ENCODE measurements around the gene TRDMT1.
A peak's percentile ranks its signal among the peaks of the same experiment; 100 is the strongest.

The TRDMT1 gene

DNA sequence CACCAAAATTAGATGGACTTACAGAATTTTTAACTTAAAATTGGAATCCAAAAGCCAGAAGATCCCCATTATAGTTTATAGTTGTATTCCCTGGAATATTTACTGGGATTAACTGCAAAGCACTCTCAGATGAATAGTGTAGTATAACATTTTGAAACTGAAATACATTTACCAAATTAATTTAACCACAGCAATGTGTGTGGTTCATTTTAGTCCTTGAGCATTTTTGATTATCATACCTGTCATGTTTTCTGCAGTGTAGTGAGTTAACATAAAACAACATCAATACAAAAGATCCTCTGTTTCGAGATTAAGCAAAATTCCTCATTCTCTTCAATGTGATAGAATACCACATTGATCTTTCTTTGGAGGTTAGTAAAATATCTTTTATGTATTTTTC lies 30.3 kb upstream of the TRDMT1 start:
- Histone ChIP-seq H3K4me3 (ENCODE audit: low read length in 2 of 2) (peak overlapping the region in 1 of 2 donors; percentile 95), H3K27me3 (ENCODE audit: control insufficient read depth in 2 of 2, insufficient read depth in 2 of 2, low read length in 2 of 2) (peaks cover 2 to 20% of the 10 kb centered on the region in 2 donors), H3K9ac (ENCODE audit: low read depth in 1 of 2, low read length in 2 of 2) (peak overlapping the region in 1 of 2 donors; percentile 5), H3K27ac (ENCODE audit: low read depth in 2 of 2, low read length in 2 of 2) (peak overlapping the region; percentile 95), H3K4me1 (ENCODE audit: control insufficient read depth in 2 of 2, insufficient read depth in 2 of 2, low read length in 2 of 2) (peaks cover 21 to 40% of the 10 kb centered on the region in 2 donors), H3K9me3 (ENCODE audit: control insufficient read depth in 2 of 2, low read length in 2 of 2) (no peaks in the 10 kb centered on the region), H3K36me3 (ENCODE audit: control insufficient read depth in 2 of 2, insufficient read depth in 2 of 2, low read length in 2 of 2) (peaks cover 22 to 36% of the 10 kb centered on the region in 2 donors)

DNA sequence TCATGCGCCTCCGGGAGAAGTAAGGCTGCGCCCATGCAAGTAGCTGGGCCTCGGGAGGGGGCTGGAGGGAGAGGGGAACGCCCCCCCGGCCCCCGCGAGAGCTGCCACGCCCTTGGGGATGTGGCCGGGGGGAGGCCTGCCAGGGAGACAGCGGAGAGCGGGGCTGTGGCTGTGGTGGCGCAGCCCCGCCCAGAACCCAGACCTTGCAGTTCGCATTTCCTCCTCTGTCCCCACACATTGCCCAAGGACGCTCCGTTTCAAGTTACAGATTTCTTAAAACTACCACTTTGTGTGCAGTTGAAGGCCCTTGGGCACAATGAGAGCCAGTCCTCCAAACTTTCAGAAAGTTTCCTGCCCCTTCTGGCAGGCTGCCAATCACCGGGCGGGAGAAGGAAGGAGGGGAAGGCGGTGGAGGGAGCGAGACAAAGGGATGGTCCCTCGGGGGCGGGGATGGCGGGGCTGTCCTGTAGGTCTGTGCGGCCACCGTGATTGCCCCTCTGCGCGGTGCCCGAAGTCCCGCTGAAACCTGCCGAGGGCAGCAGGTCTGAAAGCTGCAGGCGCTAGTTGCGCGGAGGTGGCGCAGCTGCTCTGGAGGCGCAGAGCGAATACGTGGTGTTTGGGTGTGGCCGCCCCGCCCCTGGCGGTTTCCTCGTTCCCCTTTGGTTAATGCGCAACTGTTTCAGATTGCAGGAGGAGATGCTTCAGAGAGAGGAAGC lies 28.7 kb upstream of the TRDMT1 start:
- peak overlapping the region; percentile 84 to 90 for H3K9ac ChIP-seq (ENCODE audit: low read depth in 1 of 2, low read length in 2 of 2)
- H3K27me3 ChIP-seq (ENCODE audit: control insufficient read depth in 2 of 2, insufficient read depth in 2 of 2, low read length in 2 of 2): peaks cover 2 to 21% of the 10 kb centered on the region in 2 donors
- peak overlapping the region; percentile 87 to 95 for H3K4me3 ChIP-seq (ENCODE audit: low read length in 2 of 2)
- H3K27ac ChIP-seq (ENCODE audit: low read depth in 2 of 2, low read length in 2 of 2): peak overlapping the region; percentile 95
- H3K9me3 ChIP-seq (ENCODE audit: control insufficient read depth in 2 of 2, low read length in 2 of 2): no peaks in the 10 kb centered on the region
- peaks cover 22 to 40% of the 10 kb centered on the region in 2 donors for H3K4me1 ChIP-seq (ENCODE audit: control insufficient read depth in 2 of 2, insufficient read depth in 2 of 2, low read length in 2 of 2)
- peaks cover 14 to 22% of the 10 kb centered on the region in 2 donors for H3K36me3 ChIP-seq (ENCODE audit: control insufficient read depth in 2 of 2, insufficient read depth in 2 of 2, low read length in 2 of 2)

GRCh38 chr10:17229717-17229966 lies 28.2 kb upstream of the TRDMT1 start:
- H3K27ac ChIP-seq (ENCODE audit: low read depth in 2 of 2, low read length in 2 of 2): peak overlapping the region; percentile 95
- H3K4me1 ChIP-seq (ENCODE audit: control insufficient read depth in 2 of 2, insufficient read depth in 2 of 2, low read length in 2 of 2): peaks cover 22 to 40% of the 10 kb centered on the region in 2 donors
- peaks cover 9 to 17% of the 10 kb centered on the region in 2 donors for H3K36me3 ChIP-seq (ENCODE audit: control insufficient read depth in 2 of 2, insufficient read depth in 2 of 2, low read length in 2 of 2)
- peak overlapping the region; percentile 84 to 90 for H3K9ac ChIP-seq (ENCODE audit: low read depth in 1 of 2, low read length in 2 of 2)
- peak overlapping the region; percentile 87 to 95 for H3K4me3 ChIP-seq (ENCODE audit: low read length in 2 of 2)
- H3K27me3 ChIP-seq (ENCODE audit: control insufficient read depth in 2 of 2, insufficient read depth in 2 of 2, low read length in 2 of 2): peaks cover 2 to 21% of the 10 kb centered on the region in 2 donors
- no peaks in the 10 kb centered on the region for H3K9me3 ChIP-seq (ENCODE audit: control insufficient read depth in 2 of 2, low read length in 2 of 2)

DNA sequence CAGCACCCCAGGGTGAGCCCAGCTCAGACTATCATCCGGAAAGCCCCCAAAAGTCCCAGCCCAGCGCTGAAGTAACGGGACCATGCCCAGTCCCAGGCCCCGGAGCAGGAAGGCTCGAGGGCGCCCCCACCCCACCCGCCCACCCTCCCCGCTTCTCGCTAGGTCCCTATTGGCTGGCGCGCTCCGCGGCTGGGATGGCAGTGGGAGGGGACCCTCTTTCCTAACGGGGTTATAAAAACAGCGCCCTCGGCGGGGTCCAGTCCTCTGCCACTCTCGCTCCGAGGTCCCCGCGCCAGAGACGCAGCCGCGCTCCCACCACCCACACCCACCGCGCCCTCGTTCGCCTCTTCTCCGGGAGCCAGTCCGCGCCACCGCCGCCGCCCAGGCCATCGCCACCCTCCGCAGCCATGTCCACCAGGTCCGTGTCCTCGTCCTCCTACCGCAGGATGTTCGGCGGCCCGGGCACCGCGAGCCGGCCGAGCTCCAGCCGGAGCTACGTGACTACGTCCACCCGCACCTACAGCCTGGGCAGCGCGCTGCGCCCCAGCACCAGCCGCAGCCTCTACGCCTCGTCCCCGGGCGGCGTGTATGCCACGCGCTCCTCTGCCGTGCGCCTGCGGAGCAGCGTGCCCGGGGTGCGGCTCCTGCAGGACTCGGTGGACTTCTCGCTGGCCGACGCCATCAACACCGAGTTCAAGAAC lies 27.7 kb upstream of the TRDMT1 start:
- Histone ChIP-seq H3K4me3 (ENCODE audit: low read length in 2 of 2) (peak overlapping the region; percentile 87 to 95), H3K36me3 (ENCODE audit: control insufficient read depth in 2 of 2, insufficient read depth in 2 of 2, low read length in 2 of 2) (peaks cover 5 to 12% of the 10 kb centered on the region in 2 donors), H3K27ac (ENCODE audit: low read depth in 2 of 2, low read length in 2 of 2) (peak overlapping the region; percentile 95), H3K9me3 (ENCODE audit: control insufficient read depth in 2 of 2, low read length in 2 of 2) (no peaks in the 10 kb centered on the region), H3K9ac (ENCODE audit: low read depth in 1 of 2, low read length in 2 of 2) (peak overlapping the region; percentile 84 to 90), H3K27me3 (ENCODE audit: control insufficient read depth in 2 of 2, insufficient read depth in 2 of 2, low read length in 2 of 2) (peaks cover 2 to 21% of the 10 kb centered on the region in 2 donors), H3K4me1 (ENCODE audit: control insufficient read depth in 2 of 2, insufficient read depth in 2 of 2, low read length in 2 of 2) (peaks cover 22 to 39% of the 10 kb centered on the region in 2 donors)

GRCh38 chr10:17228091-17229015 lies 26.9 kb upstream of the TRDMT1 start, which contains the start of gene VIM:
VIM (plus strand) TSS chr10:17228241; CDS start chr10:17229423, 1,182 bp downstream.
- H3K9me3 ChIP-seq (ENCODE audit: control insufficient read depth in 2 of 2, low read length in 2 of 2): no peaks in the 10 kb centered on the region

GRCh38 chr10:17227367-17228090 lies 26.1 kb upstream of the TRDMT1 start:
- Histone ChIP-seq H3K9me3 (ENCODE audit: control insufficient read depth in 2 of 2, low read length in 2 of 2) (no peaks in the 10 kb centered on the region), H3K4me1 (ENCODE audit: control insufficient read depth in 2 of 2, insufficient read depth in 2 of 2, low read length in 2 of 2) (peaks cover 13 to 23% of the 10 kb centered on the region in 2 donors), H3K36me3 (ENCODE audit: control insufficient read depth in 2 of 2, insufficient read depth in 2 of 2, low read length in 2 of 2) (peaks cover 0 to 5% of the 10 kb centered on the region in 2 donors), H3K27ac (ENCODE audit: low read depth in 2 of 2, low read length in 2 of 2) (peak overlapping the region; percentile 95), H3K9ac (ENCODE audit: low read depth in 1 of 2, low read length in 2 of 2) (peak overlapping the region; percentile 32 to 47), H3K27me3 (ENCODE audit: control insufficient read depth in 2 of 2, insufficient read depth in 2 of 2, low read length in 2 of 2) (peaks cover 2 to 21% of the 10 kb centered on the region in 2 donors), H3K4me3 (ENCODE audit: low read length in 2 of 2) (peak overlapping the region; percentile 69 to 95)

More at GRCh38 chr10:17228091-17229015, 26.9 kb upstream of the TRDMT1 start, which contains the start of gene VIM:
- Histone ChIP-seq H3K4me3 (ENCODE audit: low read length in 2 of 2) (peak within 1 kb of the TSS; percentile 87 to 95), H3K36me3 (ENCODE audit: control insufficient read depth in 2 of 2, insufficient read depth in 2 of 2, low read length in 2 of 2) (peaks cover under 1 to 5% of the 10 kb centered on the region in 2 donors), H3K9ac (ENCODE audit: low read depth in 1 of 2, low read length in 2 of 2) (peak within 1 kb of the TSS; percentile 77 to 84), H3K27me3 (ENCODE audit: control insufficient read depth in 2 of 2, insufficient read depth in 2 of 2, low read length in 2 of 2) (peaks cover 2 to 21% of the 10 kb centered on the region in 2 donors), H3K4me1 (ENCODE audit: control insufficient read depth in 2 of 2, insufficient read depth in 2 of 2, low read length in 2 of 2) (peaks cover 17 to 31% of the 10 kb centered on the region in 2 donors), H3K27ac (ENCODE audit: low read depth in 2 of 2, low read length in 2 of 2) (peak within 1 kb of the TSS; percentile 95)

GRCh38 chr10:17226891-17227303 lies 25.4 kb upstream of the TRDMT1 start:
- Histone ChIP-seq H3K9ac (ENCODE audit: low read depth in 1 of 2, low read length in 2 of 2) (peak overlapping the region in 1 of 2 donors; percentile 32), H3K4me3 (ENCODE audit: low read length in 2 of 2) (peak overlapping the region in 1 of 2 donors; percentile 95), H3K9me3 (ENCODE audit: control insufficient read depth in 2 of 2, low read length in 2 of 2) (no peaks in the 10 kb centered on the region), H3K27ac (ENCODE audit: low read depth in 2 of 2, low read length in 2 of 2) (peak overlapping the region in 1 of 2 donors; percentile 95), H3K36me3 (ENCODE audit: control insufficient read depth in 2 of 2, insufficient read depth in 2 of 2, low read length in 2 of 2) (peaks cover 0 to 1% of the 10 kb centered on the region in 2 donors), H3K4me1 (ENCODE audit: control insufficient read depth in 2 of 2, insufficient read depth in 2 of 2, low read length in 2 of 2) (peaks cover 10 to 19% of the 10 kb centered on the region in 2 donors), H3K27me3 (ENCODE audit: control insufficient read depth in 2 of 2, insufficient read depth in 2 of 2, low read length in 2 of 2) (peaks cover 2 to 21% of the 10 kb centered on the region in 2 donors)

- H3K27ac ChIP-seq (ENCODE audit: low read depth in 2 of 2, low read length in 2 of 2): no peak overlapping the region
- H3K36me3 ChIP-seq (ENCODE audit: control insufficient read depth in 2 of 2, insufficient read depth in 2 of 2, low read length in 2 of 2): no peaks in the 10 kb centered on the region
Measured at GRCh38 chr10:17225808-17226207, 24.3 kb upstream of the TRDMT1 start.

GRCh38 chr10:17222329-17222728 lies 20.9 kb upstream of the TRDMT1 start:
- H3K36me3 ChIP-seq (ENCODE audit: control insufficient read depth in 2 of 2, insufficient read depth in 2 of 2, low read length in 2 of 2): no peaks in the 10 kb centered on the region
- H3K27me3 ChIP-seq (ENCODE audit: control insufficient read depth in 2 of 2, insufficient read depth in 2 of 2, low read length in 2 of 2): peaks cover 0 to 6% of the 10 kb centered on the region in 2 donors
- no peak overlapping the region for H3K27ac ChIP-seq (ENCODE audit: low read depth in 2 of 2, low read length in 2 of 2)
- no peaks in the 10 kb centered on the region for H3K9me3 ChIP-seq (ENCODE audit: control insufficient read depth in 2 of 2, low read length in 2 of 2)
- H3K4me3 ChIP-seq (ENCODE audit: low read length in 2 of 2): no peak overlapping the region
- no peak overlapping the region for H3K9ac ChIP-seq (ENCODE audit: low read depth in 1 of 2, low read length in 2 of 2)
- peaks cover 5% of the 10 kb centered on the region in 2 donors for H3K4me1 ChIP-seq (ENCODE audit: control insufficient read depth in 2 of 2, insufficient read depth in 2 of 2, low read length in 2 of 2)

More at GRCh38 chr10:17225808-17226207, 24.3 kb upstream of the TRDMT1 start:
- Histone ChIP-seq H3K27me3 (ENCODE audit: control insufficient read depth in 2 of 2, insufficient read depth in 2 of 2, low read length in 2 of 2) (peaks cover 2 to 21% of the 10 kb centered on the region in 2 donors), H3K9me3 (ENCODE audit: control insufficient read depth in 2 of 2, low read length in 2 of 2) (no peaks in the 10 kb centered on the region), H3K4me1 (ENCODE audit: control insufficient read depth in 2 of 2, insufficient read depth in 2 of 2, low read length in 2 of 2) (peaks cover 10 to 14% of the 10 kb centered on the region in 2 donors), H3K9ac (ENCODE audit: low read depth in 1 of 2, low read length in 2 of 2) (no peak overlapping the region), H3K4me3 (ENCODE audit: low read length in 2 of 2) (no peak overlapping the region)
